Glomerular endothelial cell (primary cell): ENCODE data around the gene LTBP1. TPM values are rescaled to one million over a fixed set of nuclear protein-coding genes. Genes with fewer than 3 reads are reported as not detected.

Experiments used
- DNase-seq: peaks from one replicate; pipeline ENCODE4 v3.0.0-alpha.2; 2011; ENCODE audit warnings: low read depth, low spot score; ENCODE audit errors: extremely low read depth
- total RNA-seq: library from RNA; depleted of rRNA; stranded (reverse); fragments of >200 nt; gene quantifications from 2 replicates; pipeline ENCODE4 v1.2.3, GENCODE V29; 2015

Gene LTBP1
- total RNA-seq, 1 donor from 2014 or later = 63.4 TPM

DNA sequence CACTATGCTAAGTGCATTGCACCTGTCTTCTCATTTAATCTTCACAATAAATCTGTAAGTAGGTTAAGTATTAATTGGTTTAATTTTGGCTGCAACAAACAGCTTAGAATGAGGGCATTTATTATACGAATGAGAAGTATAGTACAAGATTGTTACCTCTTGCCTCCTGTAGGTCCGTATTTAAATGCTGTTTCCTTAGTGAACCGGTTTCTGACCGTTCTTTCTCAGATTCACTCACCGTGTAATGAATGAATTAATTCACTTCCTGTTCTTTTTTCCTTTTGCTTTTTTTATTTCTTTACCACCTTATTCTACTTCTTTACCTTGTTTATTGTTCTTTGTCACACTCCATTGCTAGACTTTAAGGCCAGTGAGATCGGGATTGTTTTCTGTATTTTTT, 375.9 kb downstream of the LTBP1 start:
- DNase-seq = no peak

DNA sequence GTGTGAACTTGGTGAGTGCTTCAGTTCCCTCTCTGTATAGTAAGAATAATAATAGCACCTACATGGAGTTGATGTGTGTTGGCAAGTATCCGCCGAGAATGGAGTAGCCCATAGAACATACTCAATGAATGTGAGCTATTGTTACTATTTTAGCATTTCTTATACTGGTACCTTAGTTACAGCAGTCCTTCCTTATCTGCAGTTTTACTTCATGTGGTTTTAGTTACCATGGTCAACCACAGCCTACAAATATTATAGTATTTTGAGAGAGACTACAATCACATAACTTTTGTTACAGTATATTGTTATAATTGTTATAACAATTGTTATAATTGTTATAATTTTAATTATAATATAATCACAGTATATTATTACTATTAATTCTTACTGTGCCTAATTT, 377.2 kb downstream of the LTBP1 start:
- DNase-seq = no peak

DNA sequence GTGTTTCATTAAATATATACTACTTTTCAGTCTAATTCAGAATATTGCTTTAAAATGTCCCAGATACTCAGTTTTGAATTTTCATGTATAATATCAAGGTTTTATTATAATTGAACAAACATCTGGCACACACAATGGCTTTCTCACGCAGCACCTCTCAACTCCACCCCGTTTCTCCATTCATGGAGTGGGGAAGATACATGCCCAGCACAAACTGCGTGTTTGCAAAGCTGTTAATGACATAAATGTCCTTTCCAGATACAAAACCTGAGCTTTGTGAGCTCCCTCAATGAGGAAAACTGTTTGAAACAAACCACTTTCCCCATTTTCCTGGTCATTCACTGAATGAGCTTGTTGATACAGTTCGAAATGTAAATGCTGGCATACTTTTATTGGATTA, 379.3 kb downstream of the LTBP1 start:
- DNase-seq = no peak

DNA sequence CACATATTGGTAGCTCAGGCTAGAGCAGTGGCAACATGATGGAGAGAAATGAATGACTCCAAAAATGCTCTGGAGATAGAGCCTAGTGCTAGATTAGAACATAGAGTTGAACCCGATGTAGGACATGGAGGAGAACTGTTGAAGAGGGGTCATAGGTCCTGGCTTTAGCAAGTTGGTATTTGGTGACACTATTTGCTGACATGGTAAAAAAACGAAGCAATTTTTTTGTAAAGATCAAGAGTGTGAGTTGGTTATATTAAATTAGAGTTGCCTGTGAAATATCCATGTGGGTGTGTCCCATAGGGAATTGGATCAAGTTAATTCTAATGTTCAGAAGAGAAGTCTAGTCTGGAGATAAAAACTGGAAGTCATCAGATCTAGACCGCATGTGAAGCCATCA, 386.7 kb downstream of the LTBP1 start:
- no peak for DNase-seq

DNA sequence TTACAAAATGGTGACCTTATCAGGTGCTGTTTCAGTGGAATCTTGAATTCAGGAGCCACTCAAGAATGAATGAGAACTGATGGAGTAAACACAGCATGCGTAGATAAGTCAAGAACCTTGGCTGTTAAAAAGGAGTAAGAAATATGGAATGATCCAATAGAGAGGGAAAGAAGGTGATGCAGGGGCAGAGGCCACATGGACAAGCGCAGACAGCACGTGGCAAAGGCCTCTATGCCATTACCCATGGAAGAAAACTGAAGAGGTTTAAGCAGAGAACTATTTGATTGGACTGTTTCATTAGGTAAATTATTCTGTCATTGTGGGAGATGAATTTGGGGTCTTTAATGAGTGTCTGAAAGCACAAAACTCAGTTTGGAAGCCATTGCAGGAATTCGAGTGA, 387.3 kb downstream of the LTBP1 start:
- no peak for DNase-seq

DNA sequence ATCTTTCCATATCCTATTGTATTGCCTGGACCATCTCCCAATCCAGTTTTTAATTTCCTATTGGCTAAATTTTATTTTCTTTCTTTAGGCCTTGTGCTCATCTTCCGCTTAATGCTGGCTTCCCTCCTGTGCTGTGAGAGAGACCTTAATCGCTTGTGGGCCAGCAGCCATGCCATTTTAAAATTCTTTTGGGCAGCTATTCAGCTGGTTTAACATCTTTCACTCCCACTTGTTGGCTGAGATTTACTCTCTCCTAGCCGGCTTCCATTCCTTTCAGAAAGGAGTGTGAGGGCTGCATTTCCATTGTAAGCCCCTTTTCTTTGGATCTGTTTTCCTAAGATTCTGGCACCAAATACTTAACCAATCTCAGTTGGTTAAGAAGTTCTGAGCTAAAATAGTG, 388.8 kb downstream of the LTBP1 start:
- DNase-seq = no peak

DNA sequence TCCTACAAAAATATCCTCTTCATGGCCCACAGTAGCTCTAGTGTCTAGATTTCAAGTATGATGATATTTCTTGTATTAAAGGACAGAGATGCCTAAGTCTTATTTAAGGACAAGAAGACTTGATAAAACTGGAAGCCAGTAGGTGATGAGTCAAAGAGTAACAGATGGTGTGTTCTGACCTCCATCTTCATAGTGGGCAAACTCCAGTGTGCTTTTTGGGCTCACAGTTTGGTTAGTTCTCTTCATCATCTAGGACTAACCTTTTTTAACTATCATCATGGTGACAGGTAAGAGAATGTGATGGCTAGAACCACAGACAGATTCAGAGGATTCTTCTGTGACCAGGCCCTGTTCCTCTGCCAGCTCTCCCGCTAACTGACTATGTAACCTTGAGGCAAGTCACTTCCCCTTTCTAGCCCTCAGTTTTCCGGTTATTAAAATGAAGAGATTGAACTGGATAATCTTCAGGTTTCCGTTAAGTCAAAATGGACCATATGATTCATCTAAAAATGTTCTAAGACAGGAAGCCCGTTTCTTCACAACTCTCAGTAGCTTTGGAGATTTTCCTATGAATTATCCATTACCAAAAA, 389.4 kb downstream of the LTBP1 start:
- no peak for DNase-seq

DNA sequence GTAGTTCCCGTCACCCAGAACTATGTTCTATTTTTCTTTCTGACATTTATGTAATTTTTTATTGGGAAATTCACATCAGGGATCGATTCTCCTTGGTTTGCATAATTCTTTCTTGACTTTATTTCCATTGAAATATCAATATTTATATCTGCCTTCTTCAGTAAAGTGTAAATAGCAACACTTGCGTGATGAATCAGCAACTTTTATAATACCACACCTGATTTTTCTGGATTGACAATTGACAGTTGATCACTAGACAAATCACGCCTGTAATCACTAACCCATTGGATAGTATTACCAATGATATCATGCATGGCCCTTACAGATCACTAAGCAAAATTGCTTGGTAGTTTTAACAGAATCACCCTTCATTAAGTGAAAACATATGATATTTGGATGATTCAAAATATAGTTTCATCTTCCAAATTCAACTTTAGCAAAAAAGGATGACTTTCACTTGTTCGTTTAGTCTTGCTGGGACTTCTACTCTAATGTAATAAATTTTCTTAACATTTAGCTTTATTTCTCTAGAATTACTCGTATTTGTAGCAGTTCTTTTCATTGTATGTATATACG, 390.7 kb downstream of the LTBP1 start:
- no peak for DNase-seq

DNA sequence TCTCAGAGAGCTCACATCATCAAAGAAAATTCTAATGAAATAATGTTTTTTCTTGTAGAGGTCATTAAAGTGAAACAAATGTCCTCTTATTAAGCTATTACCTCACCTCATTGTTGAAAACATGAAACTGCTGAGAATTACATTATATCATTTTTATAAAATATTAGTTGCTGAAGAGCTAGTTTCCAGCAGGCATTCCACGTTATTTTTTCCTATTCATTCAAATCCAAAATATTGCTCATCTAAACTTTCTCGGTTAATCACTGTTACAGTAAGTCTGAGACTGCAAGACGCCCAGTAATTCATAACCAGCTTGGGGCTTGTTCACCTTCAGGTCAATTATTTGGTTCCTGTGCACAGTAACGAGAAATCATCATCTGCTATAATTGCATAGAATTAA, 391.2 kb downstream of the LTBP1 start:
- DNase-seq = no peak

DNA sequence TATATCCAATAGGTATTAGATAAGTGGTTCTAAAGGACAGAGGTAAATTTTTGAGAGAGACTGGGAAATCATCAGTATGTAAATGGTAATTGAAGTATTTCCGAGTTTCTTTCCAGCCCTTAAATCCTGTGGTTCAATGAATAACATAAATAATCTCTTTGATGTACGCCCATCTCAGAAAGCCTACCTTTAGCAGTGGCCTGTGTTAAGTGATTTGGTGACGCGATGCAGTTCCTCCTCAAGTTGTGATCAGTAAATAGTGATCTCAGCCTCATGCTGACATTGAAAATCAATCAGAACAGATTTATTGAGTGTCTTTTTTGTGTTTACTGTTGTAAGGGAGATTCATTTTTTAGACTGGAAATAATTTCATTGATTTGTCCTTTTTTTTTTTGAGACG, 392.5 kb downstream of the LTBP1 start:
- no peak for DNase-seq

DNA sequence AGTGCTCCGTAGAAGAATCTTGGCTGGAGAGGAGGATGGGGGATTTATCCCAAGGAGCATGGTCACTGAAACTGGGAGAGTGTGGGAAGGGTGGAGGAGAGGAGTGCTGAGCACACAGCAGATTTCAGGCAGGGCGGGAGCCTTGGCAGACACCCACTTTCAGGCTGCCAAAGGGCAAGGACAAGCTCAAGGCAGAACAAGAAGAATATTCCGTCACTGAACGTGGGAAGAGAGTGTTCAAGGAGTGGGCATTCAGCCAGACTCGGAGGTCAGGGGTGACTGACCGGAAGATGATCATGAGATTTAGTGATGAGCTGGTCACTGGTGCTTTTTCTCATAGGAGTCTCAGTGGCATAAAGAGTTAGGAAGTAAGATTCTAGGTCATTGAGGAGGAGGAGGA, 393.5 kb downstream of the LTBP1 start:
- peak; percentile 63 for DNase-seq

DNA sequence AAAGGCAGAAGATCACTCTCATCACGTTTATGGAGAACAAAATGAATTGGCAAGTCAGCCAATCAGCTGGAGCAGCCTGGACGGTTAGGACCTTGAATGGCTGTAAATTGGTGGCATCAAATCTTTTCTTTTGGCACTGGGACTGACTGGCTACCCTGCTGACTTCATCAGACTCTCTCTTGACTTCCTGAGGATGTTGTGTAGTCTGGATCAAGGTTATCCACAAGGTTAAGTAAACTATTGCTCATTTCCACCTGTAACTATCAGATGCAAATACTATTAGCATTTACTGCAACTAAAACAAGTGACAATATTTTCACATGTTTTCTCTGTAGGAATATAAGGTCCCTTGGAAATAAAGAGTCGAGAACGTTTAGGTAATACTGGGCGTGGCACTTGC, 395.4 kb downstream of the LTBP1 start:
- peak; percentile 92 for DNase-seq

DNA sequence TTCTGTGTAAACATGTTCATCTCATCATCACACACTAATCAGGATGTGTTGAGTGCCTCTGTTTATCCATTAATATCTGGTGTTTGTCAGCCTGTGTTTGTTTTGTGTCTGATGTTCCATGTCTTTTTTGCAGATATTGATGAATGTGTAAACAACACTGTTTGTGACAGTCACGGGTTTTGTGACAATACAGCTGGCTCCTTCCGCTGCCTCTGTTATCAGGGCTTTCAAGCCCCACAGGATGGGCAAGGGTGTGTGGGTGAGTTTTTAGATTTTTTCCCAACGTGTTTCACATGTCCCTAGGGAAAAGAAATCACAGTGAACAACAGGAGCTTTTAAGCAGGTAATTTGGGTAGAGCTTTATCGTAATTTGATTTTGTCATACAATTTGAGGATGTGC, 396.0 kb downstream of the LTBP1 start:
- DNase-seq = no peak

DNA sequence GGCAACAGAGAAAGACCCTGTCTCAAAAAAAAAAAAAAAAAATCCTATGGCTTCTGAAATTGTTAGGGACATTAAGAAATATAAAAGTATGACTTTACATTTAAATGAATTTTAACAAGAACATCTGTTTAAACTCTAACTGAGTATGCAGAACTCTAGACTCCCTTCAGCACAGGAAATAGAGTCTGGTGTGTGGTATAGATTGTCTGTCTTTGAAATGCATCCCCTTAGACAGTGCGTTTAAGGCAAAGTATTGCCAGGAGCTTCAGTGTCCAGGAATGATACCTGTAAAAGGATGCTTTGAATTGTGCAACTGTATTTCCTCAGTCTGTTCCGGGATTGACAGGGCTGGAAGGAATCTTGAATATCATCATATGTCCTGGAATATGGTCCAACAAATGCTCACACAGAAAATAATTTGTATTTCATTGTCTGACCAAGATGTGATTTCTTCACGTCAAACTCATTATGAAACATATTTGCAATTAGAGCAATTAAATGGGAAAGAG, 396.7 kb downstream of the LTBP1 start:
- DNase-seq = no peak

DNA sequence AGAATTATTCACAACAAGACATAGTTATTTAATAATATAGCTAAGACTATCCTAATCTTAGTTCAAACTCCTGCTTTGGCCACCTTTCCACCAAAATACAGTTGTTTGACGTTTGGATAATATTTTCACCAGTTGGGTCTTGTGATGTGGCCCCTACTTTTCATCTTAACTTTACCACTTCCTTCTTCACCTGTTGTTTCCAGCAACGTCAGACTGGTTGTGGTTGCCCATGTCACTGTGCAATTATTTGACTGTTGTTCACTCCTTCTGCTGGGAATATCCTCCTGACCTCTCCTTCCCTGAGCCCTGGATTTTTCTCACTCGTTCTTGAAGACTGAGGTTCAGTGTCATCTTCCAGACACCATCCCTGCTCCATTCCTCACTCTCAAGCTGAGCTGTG, 397.5 kb downstream of the LTBP1 start:
- no peak for DNase-seq

DNA sequence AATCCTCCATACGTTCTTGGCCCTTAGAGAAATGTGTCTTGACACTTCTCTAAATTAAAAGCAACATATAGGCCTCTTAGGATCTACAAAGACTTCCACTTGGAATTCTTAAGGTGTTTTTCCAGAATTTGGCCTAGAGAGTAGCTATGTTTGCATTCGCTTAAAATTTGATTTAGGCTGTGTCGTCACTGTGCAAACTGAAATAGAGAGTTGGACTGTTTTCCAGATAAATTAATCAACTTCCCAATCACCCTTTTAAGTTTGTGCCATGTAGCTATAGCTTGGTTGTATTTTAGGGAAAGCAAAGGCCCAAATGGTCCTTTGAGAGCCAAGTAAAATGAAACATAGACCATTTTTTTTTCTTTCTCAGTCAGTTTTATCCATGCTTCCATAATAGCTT, 401.1 kb downstream of the LTBP1 start:
- no peak for DNase-seq

DNA sequence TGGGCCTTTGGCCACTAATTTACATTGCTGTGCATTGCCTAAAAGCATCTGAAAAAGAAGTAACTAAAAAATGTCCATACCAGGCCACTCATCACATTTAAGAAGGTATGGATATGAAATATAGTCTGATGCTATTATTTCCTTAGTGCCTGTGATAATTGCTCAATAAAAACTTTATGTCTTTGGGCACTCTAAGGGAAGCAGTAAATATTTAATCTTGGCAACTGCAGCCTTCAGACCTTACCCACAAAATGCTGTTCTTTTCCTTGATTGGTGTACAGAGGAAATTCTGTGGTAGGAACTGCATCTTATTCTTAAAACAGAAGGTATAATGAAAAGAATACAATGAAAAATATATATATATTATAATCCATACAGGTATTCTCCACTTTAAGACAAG, 403.9 kb downstream of the LTBP1 start:
- no peak for DNase-seq

DNA sequence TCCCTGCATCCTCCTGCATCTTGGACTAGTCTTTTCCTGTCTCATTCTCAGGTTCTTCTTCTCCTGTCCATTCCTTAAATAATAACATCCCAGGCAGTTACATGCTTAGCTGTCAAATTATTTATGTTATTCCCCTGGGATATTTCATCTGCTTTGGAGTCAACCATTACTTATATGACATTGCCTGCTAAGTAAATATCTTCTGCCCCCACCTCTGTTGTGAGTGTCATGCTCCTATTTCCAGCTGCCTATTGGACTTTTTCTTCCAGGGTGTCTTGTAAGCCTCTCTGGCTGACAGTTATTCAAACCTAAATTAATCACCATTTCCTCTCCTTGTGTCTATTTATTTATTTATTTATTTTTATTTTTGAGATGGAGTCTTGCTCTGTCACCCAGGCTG, 405.0 kb downstream of the LTBP1 start:
- DNase-seq = no peak

DNA sequence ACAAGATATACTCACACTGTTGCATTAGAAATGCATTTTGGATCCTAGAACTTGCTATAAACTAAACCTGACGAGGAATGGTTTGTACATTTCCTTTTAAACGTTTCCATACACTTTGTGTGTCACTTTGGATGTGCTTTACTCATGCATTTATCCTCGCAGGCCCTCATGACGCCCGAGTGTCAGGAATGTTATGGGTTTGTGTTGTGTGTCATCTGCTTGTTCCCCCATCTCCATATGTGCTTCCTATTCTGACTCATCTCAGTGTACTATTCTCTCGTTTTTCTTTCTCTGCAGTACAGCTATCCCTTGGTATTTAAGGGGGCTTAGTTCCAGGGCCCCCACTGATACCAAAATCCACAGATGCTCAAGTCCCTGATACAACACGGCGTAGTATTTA, 408.2 kb downstream of the LTBP1 start:
- no peak for DNase-seq

DNA sequence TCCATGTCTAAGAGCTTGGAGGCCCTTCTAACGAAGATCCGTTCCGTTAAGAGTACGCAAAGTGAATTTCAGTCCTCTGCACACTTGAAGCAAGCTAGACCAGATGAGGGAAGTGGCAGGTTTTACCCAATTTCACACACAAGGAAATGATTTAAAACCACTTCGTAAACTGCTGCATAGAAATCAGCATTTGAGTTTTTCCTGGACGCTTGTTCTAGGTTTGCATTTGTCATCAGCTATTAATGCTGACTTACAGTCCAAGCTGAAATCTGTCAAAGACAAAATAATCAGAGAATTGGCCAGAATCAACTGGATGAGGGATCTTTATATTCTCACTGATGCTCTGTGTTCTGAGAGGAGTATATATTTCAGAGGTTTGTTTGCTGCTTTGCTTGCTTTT, 412.1 kb downstream of the LTBP1 start:
- no peak for DNase-seq

DNA sequence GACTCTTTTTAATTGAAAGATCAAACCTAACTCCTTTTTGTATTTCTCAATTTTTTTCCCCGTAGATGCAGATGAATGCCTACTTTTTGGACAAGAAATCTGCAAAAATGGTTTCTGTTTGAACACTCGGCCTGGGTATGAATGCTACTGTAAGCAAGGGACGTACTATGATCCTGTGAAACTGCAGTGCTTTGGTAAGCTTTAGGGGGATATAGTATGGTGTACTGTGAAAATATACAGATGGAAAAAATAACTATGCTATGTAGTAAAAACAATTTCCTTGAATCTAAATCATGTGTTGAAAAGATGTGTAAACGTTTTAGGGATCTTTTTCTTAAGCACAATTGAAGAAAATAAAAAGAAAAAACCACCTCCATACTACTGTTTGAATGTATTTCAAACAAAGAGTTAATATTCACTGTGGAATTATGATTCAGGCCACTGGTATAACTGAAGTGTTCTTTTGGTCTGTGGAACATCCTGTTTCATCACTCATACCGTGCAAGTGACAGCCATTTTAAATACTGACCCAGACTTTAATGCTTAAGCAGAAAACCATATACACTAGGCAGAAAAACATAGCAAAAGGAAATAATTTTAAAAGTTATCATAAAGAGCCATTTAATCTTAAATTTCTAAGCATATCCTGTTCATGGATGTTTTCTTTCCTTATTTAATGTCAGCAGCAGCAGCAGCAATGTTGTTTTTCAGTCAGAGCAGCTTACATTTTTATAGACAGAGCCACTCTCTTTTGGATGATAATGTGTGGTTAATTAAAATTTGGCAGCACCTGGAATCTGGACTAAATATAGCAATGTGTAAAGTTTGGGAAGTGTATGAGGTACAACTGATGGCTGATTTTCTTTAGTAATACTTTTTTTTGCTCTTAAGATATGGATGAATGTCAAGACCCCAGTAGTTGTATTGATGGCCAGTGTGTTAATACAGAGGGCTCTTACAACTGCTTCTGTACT, 416.9 kb downstream of the LTBP1 start:
- DNase-seq = no peak
